Activated naive CD4-positive, alpha-beta T cell treated with anti-CD3 and anti-CD28 coated beads for 36 hours (primary cell): Measurements from ENCODE around the gene TRAPPC3. TPM values are rescaled to one million over a fixed set of nuclear protein-coding genes. Genes with fewer than 3 reads are reported as not detected.
"Not testable (repeated sequence)": the region's sequence is repeated elsewhere in the genome, so short reads cannot be mapped to it uniquely, and the experiment has no call there.

Experiments
- CTCF ChIA-PET: fragments of 350-600 bp; sonication (Branson Sonifier 250); formaldehyde crosslinking; loops from one replicate; lab custom pipeline; 2021; ENCODE audit warnings: antibody characterized with exemption; lab: Charles Lee
- DNase-seq: peaks from one replicate; pipeline ENCODE4 v3.0.0-alpha.2; 2020
- H3K27ac Mint-ChIP-seq: one replicate; pipeline ENCODE4 v1.8.0; 2021; ENCODE audit warnings: mild to moderate bottlenecking, mixed read lengths
- H3K27me3 Mint-ChIP-seq: one replicate; pipeline ENCODE4 v1.8.0; 2021; ENCODE audit warnings: low read depth, mixed read lengths
- H3K36me3 Mint-ChIP-seq: one replicate; pipeline ENCODE4 v1.8.0; 2021; ENCODE audit warnings: low read depth, mixed read lengths
- H3K4me1 Mint-ChIP-seq: one replicate; pipeline ENCODE4 v1.8.0; 2021; ENCODE audit warnings: low read depth, mixed read lengths
- H3K4me3 Mint-ChIP-seq: one replicate; pipeline ENCODE4 v1.8.0; 2021; ENCODE audit warnings: mild to moderate bottlenecking, moderate library complexity, mixed read lengths
- H3K9me3 Mint-ChIP-seq: one replicate; pipeline ENCODE4 v1.8.0; 2021; ENCODE audit warnings: mixed read lengths
- intact Hi-C: fragments of 100-400 bp; cut with micrococcal nuclease; formaldehyde crosslinking; loops from one replicate; pipeline ENCODE4 v1.15.1; 2023
- total RNA-seq, 2 experiments: library from RNA; stranded (reverse); gene quantifications; one replicate each; pipeline ENCODE4 v1.2.3, GENCODE V29; 2021

The TRAPPC3 gene
- total RNA-seq = 10 to 100 TPM; 35.9 to 37.6 TPM

GRCh38 chr1:36149237-36149972 is at the start of gene TRAPPC3:
Gene TRAPPC3, minus strand, starts transcription at chr1:36149486. Its CDS starts 108 bp downstream, at chr1:36149378.
- H3K27ac Mint-ChIP-seq = peak within 1 kb of the TSS; percentile 88
- CTCF ChIA-PET = interaction anchor here (0.6 to 5.0 kb wide), 32 partner anchors 9 to 1543 kb away, joined by 3 to 89 read pairs (median 6); partner anchors contain the start of genes CDCA8, SH3D21 and THRAP3
- peaks cover 67% of the 10 kb centered on the region for H3K4me1 Mint-ChIP-seq
- peaks cover 2% of the 10 kb centered on the region for H3K36me3 Mint-ChIP-seq
- no peaks in the 10 kb centered on the region for H3K27me3 Mint-ChIP-seq
- intact Hi-C loops = loop anchor here (1.0 to 2.0 kb wide), 15 partner anchors 8 to 315 kb away; partner anchors contain the start of genes AGO1, AGO3, MRPS15 and THRAP3
- no peaks in the 10 kb centered on the region for H3K9me3 Mint-ChIP-seq
- H3K4me3 Mint-ChIP-seq = peak within 1 kb of the TSS; percentile 99
- peak; percentile 100 for DNase-seq

- CTCF ChIA-PET = no interaction called here
- H3K36me3 Mint-ChIP-seq = no peaks in the 10 kb centered on the region
- H3K9me3 Mint-ChIP-seq = no peaks in the 10 kb centered on the region
- intact Hi-C loops = no loop called here
- no peaks in the 10 kb centered on the region for H3K4me1 Mint-ChIP-seq
- no peak overlapping the region for H3K27ac Mint-ChIP-seq
- no peaks in the 10 kb centered on the region for H3K27me3 Mint-ChIP-seq
- DNase-seq = no peak
- no peak overlapping the region for H3K4me3 Mint-ChIP-seq
These were observed 49.4 kb upstream of the TRAPPC3 start for GRCh38 chr1:36198641-36199040.

GRCh38 chr1:36196805-36197204 is 47.5 kb upstream of the TRAPPC3 start:
- H3K27me3 Mint-ChIP-seq, intact Hi-C loops, H3K4me1 Mint-ChIP-seq, H3K4me3 Mint-ChIP-seq, H3K27ac Mint-ChIP-seq, H3K36me3 Mint-ChIP-seq, DNase-seq, H3K9me3 Mint-ChIP-seq: not testable (repeated sequence)
- CTCF ChIA-PET = interaction anchor here (1.1 kb wide), 2 partner anchors 9 to 47 kb away, joined by 3 to 4 read pairs; partner anchors contain the start of gene TRAPPC3

- H3K4me1 Mint-ChIP-seq = peaks cover 4% of the 10 kb centered on the region
- H3K9me3 Mint-ChIP-seq = no peaks in the 10 kb centered on the region
- DNase-seq = peak; percentile 92
- no peaks in the 10 kb centered on the region for H3K36me3 Mint-ChIP-seq
- H3K27ac Mint-ChIP-seq = peak overlapping the region; percentile 41
- H3K27me3 Mint-ChIP-seq = no peaks in the 10 kb centered on the region
- no peak overlapping the region for H3K4me3 Mint-ChIP-seq
- CTCF ChIA-PET = interaction anchor here (0.5 to 5.2 kb wide), 41 partner anchors 9 to 415 kb away, joined by 3 to 89 read pairs (median 5); partner anchors contain the start of genes THRAP3 and TRAPPC3
- intact Hi-C loops = loop anchor here (1.0 kb wide), 4 partner anchors 33 to 97 kb away; partner anchors contain the start of gene TRAPPC3
These were observed 38.7 kb upstream of the TRAPPC3 start for GRCh38 chr1:36187800-36188593.

DNA sequence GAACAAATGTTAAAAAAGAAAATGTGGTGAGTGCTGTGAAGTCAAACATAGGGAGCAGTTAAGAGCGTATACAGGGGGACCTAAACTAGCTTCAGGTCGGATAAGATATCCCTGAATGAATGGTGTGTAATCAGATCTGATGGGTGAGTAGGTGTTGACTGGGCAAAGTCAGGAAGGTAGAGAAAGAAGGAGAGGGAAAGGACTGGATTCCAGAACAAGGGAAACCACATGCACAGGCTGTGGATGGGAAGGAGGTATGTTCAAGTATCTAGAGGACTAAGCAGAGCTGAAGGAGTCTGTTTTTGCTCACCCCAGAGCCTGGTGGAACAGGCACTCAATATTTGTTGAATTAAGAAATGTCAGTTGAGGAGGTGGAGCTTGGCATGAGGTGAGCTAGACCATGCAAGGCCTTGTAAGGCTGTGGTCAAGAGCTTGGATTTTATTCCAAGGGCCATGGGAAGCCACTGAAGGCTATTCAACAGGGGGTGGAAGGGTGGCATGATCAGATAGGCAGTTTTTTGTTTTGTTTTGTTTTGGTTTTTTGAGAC is 34.1 kb upstream of the TRAPPC3 start:
- Mint-ChIP-seq H3K4me1 (peaks cover 4% of the 10 kb centered on the region), H3K9me3 (no peaks in the 10 kb centered on the region), H3K27me3 (no peaks in the 10 kb centered on the region), H3K27ac (no peak overlapping the region), H3K4me3 (no peak overlapping the region), H3K36me3 (peaks cover 17% of the 10 kb centered on the region)
- CTCF ChIA-PET = interaction anchor here (0.9 to 2.0 kb wide), 5 partner anchors 8 to 49 kb away, joined by 3 to 9 read pairs (median 4); partner anchors contain the start of gene TRAPPC3
- DNase-seq = no peak
- intact Hi-C loops = no loop called here

DNA sequence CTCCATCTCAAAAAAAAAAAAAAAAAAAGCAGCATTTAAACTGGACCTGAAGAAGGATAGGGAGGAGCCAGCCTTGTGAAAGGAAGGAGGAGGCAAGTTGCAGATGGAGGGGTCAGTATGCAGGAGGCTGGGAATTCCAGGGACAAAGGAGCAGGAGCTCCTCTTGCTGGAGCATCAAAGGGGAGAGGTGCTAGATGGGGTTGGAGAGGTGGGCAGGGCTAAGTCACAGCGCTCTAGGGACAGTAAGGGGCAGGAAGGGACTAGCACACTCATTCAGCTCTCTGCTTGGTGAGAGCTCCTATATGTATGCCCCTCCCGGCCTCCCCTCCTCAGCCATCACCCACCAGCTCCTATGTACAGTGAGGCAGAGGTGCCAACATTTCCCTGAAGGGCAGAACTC is 33.4 kb upstream of the TRAPPC3 start:
- peaks cover 17% of the 10 kb centered on the region for H3K36me3 Mint-ChIP-seq
- no peak for DNase-seq
- H3K4me1 Mint-ChIP-seq = peaks cover 2% of the 10 kb centered on the region
- CTCF ChIA-PET = interaction anchor here (0.6 to 2.0 kb wide), 6 partner anchors 9 to 48 kb away, joined by 3 to 9 read pairs (median 4); partner anchors contain the start of gene TRAPPC3
- H3K9me3 Mint-ChIP-seq = no peaks in the 10 kb centered on the region
- intact Hi-C loops = no loop called here
- H3K27ac Mint-ChIP-seq = no peak overlapping the region
- H3K4me3 Mint-ChIP-seq = no peak overlapping the region
- H3K27me3 Mint-ChIP-seq = no peaks in the 10 kb centered on the region

DNA sequence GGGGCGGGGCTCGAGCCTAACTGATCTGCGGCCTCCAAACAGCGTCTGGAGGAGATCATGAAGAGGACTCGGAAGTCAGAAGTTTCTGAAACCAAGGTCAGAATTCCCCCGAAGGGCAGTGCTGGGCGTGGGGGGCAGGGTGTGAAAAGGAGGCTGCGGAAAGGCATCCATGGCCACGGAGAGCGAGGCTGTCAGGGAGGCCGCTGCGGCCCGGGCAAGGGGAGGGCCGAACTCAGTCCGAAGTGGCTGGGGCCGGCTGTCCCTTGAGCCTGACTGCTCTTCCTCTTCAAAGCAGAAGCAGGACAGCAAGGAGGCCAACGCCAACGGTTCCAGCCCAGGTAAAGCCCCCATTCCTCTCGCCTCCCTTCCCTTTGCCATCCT is 29.9 kb upstream of the TRAPPC3 start:
- Mint-ChIP-seq H3K27me3 (no peaks in the 10 kb centered on the region), H3K4me3 (no peak overlapping the region), H3K4me1 (no peaks in the 10 kb centered on the region), H3K9me3 (no peaks in the 10 kb centered on the region), H3K36me3 (peaks cover 26% of the 10 kb centered on the region), H3K27ac (no peak overlapping the region)
- CTCF ChIA-PET = no interaction called here
- no peak for DNase-seq
- intact Hi-C loops = no loop called here

DNA sequence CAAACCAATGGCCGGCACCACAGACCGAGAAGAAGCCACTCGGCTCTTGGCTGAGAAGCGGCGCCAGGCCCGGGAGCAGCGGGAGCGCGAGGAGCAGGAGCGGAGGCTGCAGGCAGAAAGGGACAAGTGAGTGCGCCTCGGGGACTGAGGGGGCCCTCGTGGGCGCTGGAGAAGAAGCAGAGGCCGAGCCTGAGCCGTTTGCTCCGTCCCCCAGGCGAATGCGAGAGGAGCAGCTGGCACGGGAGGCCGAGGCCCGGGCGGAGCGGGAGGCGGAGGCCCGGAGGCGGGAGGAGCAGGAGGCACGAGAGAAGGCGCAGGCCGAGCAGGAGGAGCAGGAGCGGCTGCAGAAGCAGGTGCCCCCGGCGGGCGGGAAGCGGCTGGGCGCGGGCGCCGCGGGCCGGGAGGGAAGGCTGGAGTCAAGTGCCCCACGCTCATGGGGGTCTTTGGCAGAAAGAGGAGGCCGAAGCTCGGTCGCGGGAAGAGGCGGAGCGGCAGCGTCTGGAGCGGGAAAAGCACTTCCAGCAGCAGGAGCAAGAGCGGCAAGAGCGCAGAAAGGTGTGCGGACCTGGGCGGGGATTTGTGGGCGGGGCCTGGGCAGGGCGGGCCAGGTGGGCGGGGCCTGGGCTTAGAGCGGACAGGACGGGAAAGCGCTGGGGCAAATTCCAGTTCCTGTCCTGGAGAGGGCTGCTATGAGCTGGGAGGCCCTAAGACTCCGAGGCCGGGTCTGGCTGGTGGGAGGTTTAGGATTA is 29.4 kb upstream of the TRAPPC3 start:
- no peak for DNase-seq
- CTCF ChIA-PET = no interaction called here
- Mint-ChIP-seq H3K27me3 (no peaks in the 10 kb centered on the region), H3K27ac (no peak overlapping the region), H3K4me1 (peaks cover 3% of the 10 kb centered on the region), H3K36me3 (peaks cover 31% of the 10 kb centered on the region), H3K9me3 (no peaks in the 10 kb centered on the region), H3K4me3 (no peak overlapping the region)
- intact Hi-C loops = no loop called here

- Mint-ChIP-seq H3K9me3 (no peaks in the 10 kb centered on the region), H3K4me3 (no peak overlapping the region)
- CTCF ChIA-PET = interaction anchor here (1.2 kb wide), 1 partner anchor 10 kb away, joined by 3 read pairs; no protein-coding TSS in a partner anchor
These were observed 28.5 kb upstream of the TRAPPC3 start for GRCh38 chr1:36177589-36178431.

GRCh38 chr1:36176106-36176949 is 27.0 kb upstream of the TRAPPC3 start:
- Mint-ChIP-seq H3K4me3 (no peak overlapping the region), H3K36me3 (peaks cover 39% of the 10 kb centered on the region), H3K27me3 (no peaks in the 10 kb centered on the region), H3K4me1 (peaks cover 14% of the 10 kb centered on the region), H3K9me3 (no peaks in the 10 kb centered on the region), H3K27ac (no peak overlapping the region)
- intact Hi-C loops = no loop called here
- CTCF ChIA-PET = no interaction called here
- no peak for DNase-seq

More at GRCh38 chr1:36177589-36178431, 28.5 kb upstream of the TRAPPC3 start:
- intact Hi-C loops = no loop called here
- peaks cover 8% of the 10 kb centered on the region for H3K4me1 Mint-ChIP-seq
- peaks cover 36% of the 10 kb centered on the region for H3K36me3 Mint-ChIP-seq
- no peak overlapping the region for H3K27ac Mint-ChIP-seq
- DNase-seq = no peak
- H3K27me3 Mint-ChIP-seq = no peaks in the 10 kb centered on the region
